PFSK-1 (cell line): ENCODE data around the gene SLCO3A1.

Experiments
- POLR2AphosphoS5 ChIP-seq: IDR thresholded peaks from 2 replicates; pipeline ENCODE4 v1.6.1; 2012; ENCODE audit warnings: low read depth, mild to moderate bottlenecking, control low read depth, low read length, moderate library complexity
- REST ChIP-seq, 2 experiments: IDR thresholded peaks; 2 replicates each; pipeline versions ENCODE4 v1.6.1 to v1.8.0; 2011 to 2012; ENCODE audit warnings: low read depth in 2 of 2, low read length in 2 of 2, control low read depth in 1 of 2, inconsistent platforms in 1 of 2, mild to moderate bottlenecking in 1 of 2, moderate library complexity in 1 of 2; ENCODE audit not compliant: insufficient read depth in 1 of 2
- TAF1 ChIP-seq: IDR thresholded peaks from 2 replicates; pipeline ENCODE4 v1.6.1; 2012; ENCODE audit warnings: low read length, control low read depth, borderline replicate concordance; ENCODE audit not compliant: insufficient read depth

GRCh38 chr15:91889111-91889815, 35.8 kb downstream of the SLCO3A1 start:
- TF ChIP-seq REST (IDR thresholded peaks at IDR 0.05; ENCODE audit: insufficient read depth in 1 of 2, low read depth in 2 of 2, low read length in 2 of 2) (no peak), POLR2AphosphoS5 (no peak), TAF1 (no peak)
